SU-DHL-6 (cell line): ENCODE results near the gene CDKN2B.

Source experiments
- H2AFZ ChIP-seq: fragments of 200-600 bp; sonication (generic); 2 replicates; pipeline ENCODE4 v1.6.1; 2014; ENCODE audit warnings: low read depth, mild to moderate bottlenecking, moderate library complexity, mixed read lengths, antibody characterized with exemption, low read length; ENCODE audit not compliant: severe bottlenecking
- H3F3A ChIP-seq: fragments of 200-600 bp; shearing (Covaris generic); 2 replicates; pipeline ENCODE4 v1.6.0; 2016; ENCODE audit warnings: antibody characterized with exemption, mild to moderate bottlenecking; ENCODE audit not compliant: insufficient read depth
- H3K27ac ChIP-seq: fragments of 200-600 bp; sonication (generic); 2 replicates; pipeline ENCODE4 v1.5.1; 2016; ENCODE audit warnings: low read depth, mild to moderate bottlenecking, low read length, moderate library complexity, mixed read lengths
- H3K27me3 ChIP-seq: fragments of 200-600 bp; sonication (generic), shearing (Covaris generic); 2 replicates; pipeline ENCODE4 v1.6.0; 2014; ENCODE audit warnings: mild to moderate bottlenecking, low read length
- H3K36me3 ChIP-seq: fragments of 200-600 bp; sonication (generic); 2 replicates; pipeline ENCODE4 v1.6.1; 2014; ENCODE audit warnings: mild to moderate bottlenecking, low read length, mixed read lengths
- H3K4me2 ChIP-seq: fragments of 300-600, 200-600 bp; shearing (Covaris generic), sonication (generic); 2 replicates; pipeline ENCODE4 v1.6.0; 2014; ENCODE audit warnings: low read length, low read depth, mild to moderate bottlenecking; ENCODE audit not compliant: poor library complexity, severe bottlenecking
- H3K4me3 ChIP-seq: fragments of 200-600 bp; sonication (generic); 2 replicates; pipeline ENCODE4 v1.5.1; 2014; ENCODE audit warnings: antibody characterized with exemption, low read length, mild to moderate bottlenecking, mixed read lengths; ENCODE audit not compliant: insufficient read depth, poor library complexity, severe bottlenecking
- H3K79me2 ChIP-seq: fragments of 200-600 bp; sonication (generic); 2 replicates; pipeline ENCODE4 v1.6.1; 2014; ENCODE audit warnings: mild to moderate bottlenecking, low read length, moderate library complexity; ENCODE audit not compliant: insufficient read depth
- H3K9ac ChIP-seq: fragments of 200-600 bp; sonication (generic); 2 replicates; pipeline ENCODE4 v1.7.0; 2014; ENCODE audit warnings: mild to moderate bottlenecking, low read length
- H3K9me2 ChIP-seq: fragments of 200-600 bp; sonication (generic); replicated peaks from 2 replicates; pipeline ENCODE4 v1.6.1; 2014; ENCODE audit warnings: low read length; ENCODE audit not compliant: insufficient read depth
- H3K9me3 ChIP-seq: fragments of 200-600 bp; sonication (generic); 2 replicates; pipeline ENCODE4 v1.6.1; 2014; ENCODE audit warnings: low read length, mixed read lengths; ENCODE audit not compliant: insufficient read depth
- H4K20me1 ChIP-seq: fragments of 200-600 bp; sonication (generic); 2 replicates; pipeline ENCODE4 v1.6.1; 2014; ENCODE audit warnings: low read depth, mild to moderate bottlenecking, antibody characterized with exemption, low read length, moderate library complexity, mixed read lengths
- CTCF ChIP-seq: fragments of 200-600 bp; sonication (generic); IDR thresholded peaks from one replicate; pipeline ENCODE4 v1.5.1; 2017; ENCODE audit warnings: antibody characterized with exemption, mild to moderate bottlenecking, low read length, moderate library complexity; ENCODE audit not compliant: insufficient read depth, poor library complexity, severe bottlenecking
- EZH2phosphoT487 ChIP-seq: fragments of 200-600 bp; sonication (generic), shearing (Covaris generic); conservative IDR thresholded peaks from 2 replicates; pipeline ENCODE4 v1.6.1; 2018; ENCODE audit warnings: mild to moderate bottlenecking, antibody characterized with exemption, low read length, moderate library complexity, mixed read lengths

CDKN2B gene

GRCh38 chr9:22054529-22054928, 45.4 kb upstream of the CDKN2B start:
- H3K9me3 ChIP-seq: no peaks in the 10 kb centered on the region
- no peaks in the 10 kb centered on the region for H3K9me2 ChIP-seq
- no peaks in the 10 kb centered on the region for H3K36me3 ChIP-seq
- H4K20me1 ChIP-seq: no peaks in the 10 kb centered on the region
- H3K4me2 ChIP-seq: no peak overlapping the region
- H3K27ac ChIP-seq: no peak overlapping the region
- no peak for TF ChIP-seq EZH2phosphoT487
- TF ChIP-seq CTCF: no peak
- H3K9ac ChIP-seq: no peak overlapping the region
- H3K4me3 ChIP-seq: no peak overlapping the region
- H2AFZ ChIP-seq: no peak overlapping the region
- H3K27me3 ChIP-seq: no peaks in the 10 kb centered on the region
- no peaks in the 10 kb centered on the region for H3K79me2 ChIP-seq
- H3F3A ChIP-seq: no peaks in the 10 kb centered on the region

- Histone ChIP-seq H3K36me3 (no peaks in the 10 kb centered on the region), H3K4me2 (no peak overlapping the region), H3K27me3 (no peaks in the 10 kb centered on the region), H3K79me2 (no peaks in the 10 kb centered on the region), H4K20me1 (no peaks in the 10 kb centered on the region), H3F3A (no peaks in the 10 kb centered on the region), H2AFZ (no peak overlapping the region), H3K27ac (no peak overlapping the region), H3K4me3 (no peak overlapping the region), H3K9me2 (no peaks in the 10 kb centered on the region), H3K9me3 (no peaks in the 10 kb centered on the region), H3K9ac (no peak overlapping the region)
- TF ChIP-seq CTCF: no peak
- no peak for TF ChIP-seq EZH2phosphoT487
Measured at GRCh38 chr9:22054076-22054475, 45.0 kb upstream of the CDKN2B start.

- Histone ChIP-seq H4K20me1 (no peaks in the 10 kb centered on the region), H3K27me3 (no peaks in the 10 kb centered on the region), H3K79me2 (no peaks in the 10 kb centered on the region), H3K9me2 (no peaks in the 10 kb centered on the region), H3K4me3 (no peak overlapping the region), H3K4me2 (no peak overlapping the region), H2AFZ (no peak overlapping the region), H3K9ac (no peak overlapping the region), H3K36me3 (no peaks in the 10 kb centered on the region), H3K27ac (no peak overlapping the region), H3K9me3 (no peaks in the 10 kb centered on the region), H3F3A (no peaks in the 10 kb centered on the region)
- no peak for TF ChIP-seq EZH2phosphoT487
- TF ChIP-seq CTCF: no peak
Measured at GRCh38 chr9:22053178-22053577, 44.1 kb upstream of the CDKN2B start.
